Urinary bladder (tissue), 4 donors: ENCODE data around the gene STX1A. TPM values are rescaled to one million over a fixed set of nuclear protein-coding genes. Genes with fewer than 3 reads are reported as not detected.
"Not testable (repeated sequence)": the region's sequence is repeated elsewhere in the genome, so short reads cannot be mapped to it uniquely, and the experiment has no call there.

Experiments used
- DNase-seq: peaks from one replicate; pipeline ENCODE4 v3.0.0-alpha.2; 2015; ENCODE audit errors: extremely low spot score
- H3K27ac ChIP-seq: one replicate; pipeline ENCODE4 v1.5.1; 2013; ENCODE audit warnings: low read depth, mild to moderate bottlenecking, moderate library complexity
- H3K36me3 ChIP-seq: one replicate; pipeline ENCODE4 v1.6.1; 2013; ENCODE audit warnings: mild to moderate bottlenecking, moderate library complexity; ENCODE audit not compliant: insufficient read depth
- H3K4me1 ChIP-seq: one replicate; pipeline ENCODE4 v1.6.1; 2013; ENCODE audit warnings: mild to moderate bottlenecking, moderate library complexity; ENCODE audit not compliant: insufficient read depth
- H3K4me3 ChIP-seq: one replicate; pipeline ENCODE4 v1.5.1; 2013; ENCODE audit warnings: low read depth, low read length
- WGBS: extraction: QIAGEN DNeasy Blood & Tissue Kit; methylation state at CpG from one replicate; pipeline ENCODE4 v1.1.7; 2013; 5-methylcytosine and 5-hydroxymethylcytosine counted together
- polyA plus RNA-seq: library from polyadenylated mRNA; stranded (reverse); fragments of 200-250 nt; gene quantifications from one replicate; pipeline ENCODE4 v1.2.3, GENCODE V29; 2013
- total RNA-seq: library from RNA; depleted of rRNA; stranded (reverse); fragments of >200 nt; gene quantifications from one replicate; pipeline ENCODE4 v1.2.3, GENCODE V29; 2014
- donor health status: healthy with polysubstance abuse.
- donor health status: healthy.

STX1A gene
- total and polyA plus RNA-seq, 2 donors: 9.0 to 9.8 TPM

DNA sequence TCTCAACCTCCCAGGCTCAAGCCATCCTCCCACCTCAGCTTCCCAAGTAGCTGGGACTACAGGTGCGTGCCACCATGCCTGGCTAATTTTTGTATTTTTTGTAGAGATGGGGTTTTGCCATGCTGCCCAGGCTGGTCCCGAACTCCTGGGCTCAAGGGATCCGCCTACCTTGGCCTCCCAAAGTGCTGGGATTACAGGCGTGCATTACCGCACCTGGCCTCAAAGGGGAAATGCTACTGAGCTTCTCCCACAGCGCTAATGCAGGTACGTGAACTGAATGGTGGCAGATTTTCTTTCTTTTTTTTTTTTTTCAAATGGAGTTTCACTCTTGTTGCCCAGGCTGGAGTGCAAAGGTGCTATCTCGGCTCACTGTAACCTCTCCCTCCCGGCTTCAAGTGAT is 43.4 kb downstream of the STX1A start:
- H3K4me3 ChIP-seq, H3K36me3 ChIP-seq, H3K27ac ChIP-seq, DNase-seq, H3K4me1 ChIP-seq: not testable (repeated sequence)
- 79% methylated on average over 9 of the region's 9 CpGs for WGBS

DNA sequence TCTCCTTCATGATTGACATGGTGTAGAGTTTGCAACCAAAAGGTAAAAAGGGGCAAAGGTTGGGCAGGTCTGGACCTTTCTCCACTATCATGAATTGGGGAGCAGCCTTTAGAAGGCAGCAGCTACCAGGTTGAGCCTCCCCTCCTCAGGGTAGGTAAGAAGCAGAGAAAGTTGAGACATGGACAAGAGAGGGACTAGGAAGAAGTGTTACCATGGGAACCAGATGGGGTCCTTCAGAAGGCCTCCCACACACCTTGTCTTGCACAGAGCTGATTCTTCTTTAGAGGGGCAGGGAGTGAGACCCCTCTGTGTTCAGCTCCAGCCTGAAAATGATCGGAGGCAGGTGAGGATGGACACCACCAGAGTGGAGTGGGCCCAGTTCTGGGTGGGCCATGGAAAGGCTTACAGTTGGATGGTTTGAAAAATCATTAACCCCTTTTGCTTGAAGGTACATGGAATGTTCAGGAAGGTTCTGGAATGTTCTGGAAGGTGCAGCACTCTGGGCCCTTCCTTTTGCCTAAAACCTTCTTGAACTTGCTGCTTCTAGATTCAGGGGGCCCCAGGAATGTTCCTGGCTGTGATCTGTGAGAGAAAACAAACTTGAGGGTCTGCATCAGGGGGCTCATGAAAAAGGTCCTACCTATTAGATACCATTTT is 44.9 kb downstream of the STX1A start:
- WGBS: 84% methylated on average over 1 of the region's 1 CpG
- H3K4me3 ChIP-seq: no peak overlapping the region
- no peaks in the 10 kb centered on the region for H3K4me1 ChIP-seq
- DNase-seq: no peak
- no peak overlapping the region for H3K27ac ChIP-seq
- H3K36me3 ChIP-seq: no peaks in the 10 kb centered on the region

DNA sequence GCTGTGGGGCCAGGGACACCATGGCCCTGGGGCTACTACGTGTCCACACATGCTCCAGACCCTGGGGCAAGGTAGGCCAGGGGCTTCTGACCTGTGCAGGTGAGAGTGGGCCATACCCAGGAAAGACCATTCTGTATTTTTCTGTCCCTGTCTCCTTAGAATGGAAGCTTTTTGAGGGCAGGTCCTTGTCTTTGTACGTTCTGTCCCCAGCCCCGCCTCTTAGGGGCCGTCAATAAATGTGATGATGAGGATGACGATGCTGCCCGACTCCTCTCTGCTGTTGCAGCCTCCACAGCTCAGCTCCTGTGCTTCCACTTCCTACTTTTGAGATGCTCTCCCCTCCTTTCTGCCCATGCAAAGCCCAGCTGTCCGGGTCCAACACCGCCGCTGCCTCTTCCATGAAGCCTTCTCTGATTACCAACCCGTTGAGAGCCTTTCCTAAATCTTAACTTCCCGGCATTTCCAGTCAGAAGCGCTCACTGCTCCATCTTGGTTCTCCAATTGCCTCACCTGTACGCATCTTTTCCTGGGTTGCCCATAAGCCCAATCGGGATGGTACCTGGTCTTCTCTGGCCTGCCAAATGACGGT is 47.5 kb downstream of the STX1A start:
- DNase-seq: no peak
- H3K4me3 ChIP-seq: no peak overlapping the region
- no peaks in the 10 kb centered on the region for H3K36me3 ChIP-seq
- no peaks in the 10 kb centered on the region for H3K4me1 ChIP-seq
- WGBS: 93% methylated on average over 15 of the region's 15 CpGs
- H3K27ac ChIP-seq: no peak overlapping the region

DNA sequence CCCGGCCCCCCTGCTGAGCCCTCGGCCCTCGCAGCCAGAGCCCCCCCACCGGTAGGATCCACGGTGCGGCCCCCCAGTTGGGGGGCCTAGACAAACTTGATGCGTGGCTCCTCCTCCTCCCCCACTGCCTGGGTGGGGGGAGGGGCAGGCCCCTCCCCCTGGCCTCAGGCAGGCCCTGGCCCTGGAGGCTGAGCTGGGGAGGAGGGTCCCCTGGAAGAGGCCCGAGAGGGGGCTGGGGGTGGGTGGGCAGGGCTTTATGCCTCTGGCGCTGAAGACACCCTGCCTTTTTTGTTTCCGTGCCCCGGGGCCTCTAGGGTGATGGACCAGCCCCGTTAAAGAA is 48.2 kb downstream of the STX1A start:
- no peak for DNase-seq
- H3K27ac ChIP-seq: no peak overlapping the region
- H3K4me3 ChIP-seq: no peak overlapping the region
- H3K36me3 ChIP-seq: no peaks in the 10 kb centered on the region
- H3K4me1 ChIP-seq: no peaks in the 10 kb centered on the region
- WGBS: 38% methylated on average over 12 of the region's 12 CpGs

DNA sequence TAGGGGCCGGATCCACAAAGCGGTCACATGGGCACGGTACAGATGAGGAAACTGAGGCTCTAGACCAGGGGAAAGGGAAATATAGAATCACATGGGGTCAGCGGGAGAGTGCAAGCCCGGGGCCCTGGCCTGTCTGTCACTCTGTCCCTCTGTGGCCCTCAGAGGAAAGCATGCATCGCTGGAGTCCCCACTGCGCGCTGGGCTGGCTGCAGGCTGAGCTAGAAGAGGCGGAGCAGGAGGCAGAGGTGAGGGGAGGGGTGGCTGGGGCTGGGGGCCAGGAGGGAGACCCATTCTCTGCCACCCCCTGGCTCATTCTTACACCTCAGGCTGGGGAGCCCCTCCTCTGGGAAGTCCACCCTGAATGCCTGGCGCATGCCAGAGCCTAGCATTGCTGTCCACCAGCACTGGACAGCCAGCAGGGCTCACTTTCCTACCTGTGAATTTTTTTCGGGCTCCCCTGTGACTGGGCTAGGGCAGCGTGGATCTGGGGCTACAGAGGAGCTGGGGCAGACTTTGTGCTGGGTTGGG is 49.5 kb downstream of the STX1A start:
- H3K36me3 ChIP-seq: no peaks in the 10 kb centered on the region
- no peak overlapping the region for H3K4me3 ChIP-seq
- WGBS: 87% methylated on average over 12 of the region's 12 CpGs
- H3K27ac ChIP-seq: no peak overlapping the region
- DNase-seq: no peak
- H3K4me1 ChIP-seq: no peaks in the 10 kb centered on the region

DNA sequence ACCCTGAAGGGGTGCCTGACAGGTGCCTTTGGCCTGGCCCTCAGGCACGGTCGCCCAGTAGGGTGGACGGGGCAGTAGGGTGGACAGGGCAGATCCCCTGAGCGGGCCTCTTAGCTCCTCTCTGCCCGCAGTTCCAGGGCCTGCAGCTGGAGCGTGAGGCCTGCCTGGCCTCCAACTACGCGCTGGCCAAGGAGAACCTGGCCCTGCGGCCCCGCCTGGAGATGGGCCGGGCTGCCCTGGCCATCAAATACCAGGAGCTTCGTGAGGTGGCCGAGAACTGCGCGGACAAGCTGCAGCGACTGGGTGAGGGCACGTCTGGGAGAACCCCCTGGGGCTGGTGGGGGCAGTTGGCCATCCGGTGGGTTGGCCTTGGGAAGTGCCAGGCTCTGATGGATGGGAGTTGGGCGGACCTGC is 50.2 kb downstream of the STX1A start:
- H3K4me1 ChIP-seq: no peaks in the 10 kb centered on the region
- no peak overlapping the region for H3K27ac ChIP-seq
- no peak for DNase-seq
- 73% methylated on average over 19 of the region's 19 CpGs for WGBS
- no peak overlapping the region for H3K4me3 ChIP-seq
- no peaks in the 10 kb centered on the region for H3K36me3 ChIP-seq

DNA sequence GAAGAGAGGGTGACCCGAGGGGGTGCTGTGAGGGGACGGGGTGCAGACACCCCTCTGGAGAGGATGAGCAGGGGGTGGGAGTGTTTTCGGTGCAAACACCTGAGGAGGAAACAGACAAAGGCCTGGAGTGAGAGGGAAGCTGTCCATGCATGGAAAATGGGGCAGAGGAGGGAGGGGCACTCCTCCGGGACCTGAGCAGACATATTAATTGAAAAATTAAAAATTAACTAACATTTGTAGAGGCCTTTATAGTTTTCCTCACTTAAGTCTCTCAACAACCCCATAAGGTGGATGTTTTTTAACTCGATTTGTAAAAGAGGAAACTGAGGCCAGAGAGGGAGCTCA is 50.6 kb downstream of the STX1A start:
- no peak overlapping the region for H3K27ac ChIP-seq
- H3K4me1 ChIP-seq: no peaks in the 10 kb centered on the region
- no peak for DNase-seq
- no peak overlapping the region for H3K4me3 ChIP-seq
- H3K36me3 ChIP-seq: no peaks in the 10 kb centered on the region
- WGBS: 24% methylated on average over 5 of the region's 5 CpGs

DNA sequence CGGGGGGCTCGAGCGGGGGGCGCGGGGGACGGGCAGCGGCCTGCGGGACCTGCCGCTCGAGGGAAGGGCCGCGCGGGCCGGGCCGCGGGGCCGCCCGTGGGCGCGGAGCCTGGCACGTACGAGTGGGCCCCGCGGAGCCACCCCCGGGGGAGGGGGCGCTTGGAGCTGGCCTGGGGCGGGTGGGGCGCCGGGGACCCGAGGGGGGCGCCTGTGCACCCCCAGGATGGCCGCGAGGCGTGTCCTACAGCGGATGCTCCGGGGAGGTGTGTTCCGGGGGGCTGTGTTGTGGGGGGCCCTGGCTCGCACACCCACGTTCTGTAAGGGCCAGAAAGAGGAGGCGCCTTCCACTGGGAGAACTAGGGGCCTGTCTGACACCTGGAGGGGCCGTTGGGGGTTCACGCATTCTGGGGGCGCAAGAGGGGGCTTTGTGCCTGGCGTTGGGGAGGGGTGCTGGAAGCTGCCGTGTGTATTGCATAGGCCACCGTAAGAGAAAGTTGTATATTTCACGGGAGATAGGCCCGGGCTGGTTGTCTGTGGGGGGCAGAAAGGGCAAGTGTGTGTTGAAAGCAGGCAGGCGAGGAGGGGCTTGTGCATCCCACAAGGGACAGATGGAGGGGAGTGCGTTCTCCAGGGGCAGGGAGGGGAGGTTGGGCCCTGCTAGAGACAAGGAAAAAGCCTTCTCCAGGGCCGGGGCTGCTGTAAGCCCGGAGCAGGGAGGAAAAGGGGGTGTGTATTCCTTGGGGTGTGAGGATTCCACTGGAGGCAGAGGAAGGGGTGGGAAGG is 51.2 kb downstream of the STX1A start:
- no peaks in the 10 kb centered on the region for H3K4me1 ChIP-seq
- 2% methylated on average over 52 of the region's 52 CpGs for WGBS
- H3K36me3 ChIP-seq: no peaks in the 10 kb centered on the region
- peak overlapping the region; percentile 88 for H3K4me3 ChIP-seq
- no peak for DNase-seq
- no peak overlapping the region for H3K27ac ChIP-seq

DNA sequence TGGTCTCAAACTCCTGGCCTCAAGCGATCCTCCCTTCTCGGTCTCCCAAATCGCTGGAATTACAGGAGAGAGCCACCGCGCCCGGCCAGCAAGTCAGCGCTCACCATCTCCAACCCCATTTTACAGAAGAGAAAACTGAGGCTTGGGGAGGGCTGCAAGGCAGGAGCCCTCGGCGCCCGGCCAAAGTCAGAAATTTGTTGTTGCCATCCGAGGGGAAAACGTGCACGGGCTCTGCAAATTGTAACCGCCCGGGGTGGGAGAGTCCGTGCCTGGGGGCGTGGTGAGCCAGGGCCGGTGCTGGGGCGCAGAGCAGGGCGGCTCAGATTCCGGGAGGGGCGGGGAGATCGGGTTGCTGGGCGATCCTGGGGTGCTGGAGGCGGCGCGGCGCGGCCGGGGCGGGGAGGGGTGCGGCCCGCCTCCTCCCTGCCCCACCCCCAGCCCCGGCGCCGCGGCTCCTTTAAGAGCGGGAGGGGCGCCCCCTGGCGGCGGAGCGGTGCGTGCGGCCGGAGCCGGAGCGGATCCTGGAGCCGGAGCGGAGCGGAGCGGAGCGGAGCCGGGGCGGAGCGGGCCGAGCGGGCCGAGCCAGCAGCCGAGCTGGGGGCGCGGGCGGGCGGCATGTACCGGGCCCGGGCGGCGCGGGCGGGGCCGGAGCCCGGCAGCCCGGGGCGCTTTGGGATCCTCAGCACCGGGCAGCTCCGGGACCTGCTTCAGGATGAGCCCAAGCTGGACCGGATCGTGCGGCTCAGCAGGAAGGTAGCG is 51.9 kb downstream of the STX1A start, which contains the start of gene VPS37D:
Gene VPS37D (plus strand): TSS at position 488 of the 759 bp plus-strand sequence. CDS start 128 bp downstream, at position 616.
- 2% methylated on average over 79 of the region's 79 CpGs for WGBS
- peak; percentile 69 for DNase-seq
- no peaks in the 10 kb centered on the region for H3K36me3 ChIP-seq
- no peak within 1 kb of the TSS for H3K27ac ChIP-seq
- H3K4me1 ChIP-seq: no peaks in the 10 kb centered on the region
- H3K4me3 ChIP-seq: peak within 1 kb of the TSS; percentile 88

DNA sequence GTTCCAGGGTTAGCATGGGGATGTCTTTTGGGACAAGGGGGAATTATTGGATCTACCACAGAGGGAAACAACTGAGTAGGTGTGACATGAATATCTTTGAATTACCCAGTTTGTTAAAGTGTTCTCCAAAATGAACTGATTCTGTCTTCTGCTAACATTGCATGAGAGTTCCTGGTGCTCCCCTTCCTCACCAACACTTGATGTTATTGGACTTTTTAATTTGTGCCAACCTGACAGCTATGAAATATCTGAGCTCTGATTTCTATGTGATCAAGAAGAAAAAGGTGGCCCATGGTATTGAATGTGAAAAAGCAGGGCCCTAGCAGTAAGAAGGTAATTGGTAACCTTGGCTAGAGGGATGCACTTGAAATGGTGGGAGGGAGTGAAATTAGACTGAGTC is 56.4 kb downstream of the STX1A start:
- Histone ChIP-seq H3K4me3 (no peak overlapping the region), H3K36me3 (no peaks in the 10 kb centered on the region), H3K4me1 (no peaks in the 10 kb centered on the region), H3K27ac (no peak overlapping the region)
- no peak for DNase-seq

DNA sequence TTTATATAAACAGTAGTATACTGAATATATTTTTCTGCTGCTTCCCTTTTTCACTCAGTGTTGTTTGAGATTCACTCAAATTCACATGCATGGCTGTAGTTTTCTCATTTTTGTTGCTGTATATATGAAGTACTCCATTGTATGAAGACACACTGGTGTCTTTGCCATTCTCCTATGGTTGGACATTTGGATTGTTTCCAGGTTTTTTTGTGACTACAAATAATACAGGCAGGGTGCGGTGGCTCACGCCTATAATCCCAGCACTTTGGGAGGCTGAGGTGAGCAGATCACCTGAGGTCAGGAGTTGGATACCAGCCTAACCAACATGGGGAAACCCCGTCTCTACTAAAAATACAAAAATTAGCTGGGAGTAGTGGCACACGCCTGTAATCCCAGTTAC is 58.9 kb downstream of the STX1A start:
- H3K4me1 ChIP-seq, H3K36me3 ChIP-seq, DNase-seq, H3K4me3 ChIP-seq, H3K27ac ChIP-seq: not testable (repeated sequence)
- 65% methylated on average over 4 of the region's 4 CpGs for WGBS

DNA sequence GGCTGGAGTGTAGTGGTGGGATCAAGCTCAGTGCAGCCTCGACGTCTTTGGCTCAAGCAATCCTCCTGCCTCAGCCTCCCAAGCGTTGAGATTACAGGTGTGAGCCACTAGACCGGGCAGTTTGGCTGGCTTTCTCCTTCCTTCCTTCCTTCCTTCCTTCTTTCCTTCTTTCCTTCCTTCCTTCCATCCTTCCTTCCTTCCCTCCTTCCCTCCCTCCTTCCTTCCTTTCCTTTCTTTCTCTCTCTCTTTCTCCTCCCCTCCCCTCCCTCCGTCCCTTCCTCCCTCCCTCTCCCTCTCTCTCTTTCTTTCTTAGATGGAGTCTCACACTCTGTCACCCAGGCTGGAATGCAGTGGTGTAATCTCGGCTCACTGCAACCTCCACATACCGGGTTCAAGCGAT is 59.5 kb downstream of the STX1A start:
- no peak for DNase-seq
- Histone ChIP-seq H3K36me3 (no peaks in the 10 kb centered on the region), H3K27ac (no peak overlapping the region), H3K4me3 (no peak overlapping the region), H3K4me1 (no peaks in the 10 kb centered on the region)
- WGBS: 63% methylated on average over 8 of the region's 8 CpGs

DNA sequence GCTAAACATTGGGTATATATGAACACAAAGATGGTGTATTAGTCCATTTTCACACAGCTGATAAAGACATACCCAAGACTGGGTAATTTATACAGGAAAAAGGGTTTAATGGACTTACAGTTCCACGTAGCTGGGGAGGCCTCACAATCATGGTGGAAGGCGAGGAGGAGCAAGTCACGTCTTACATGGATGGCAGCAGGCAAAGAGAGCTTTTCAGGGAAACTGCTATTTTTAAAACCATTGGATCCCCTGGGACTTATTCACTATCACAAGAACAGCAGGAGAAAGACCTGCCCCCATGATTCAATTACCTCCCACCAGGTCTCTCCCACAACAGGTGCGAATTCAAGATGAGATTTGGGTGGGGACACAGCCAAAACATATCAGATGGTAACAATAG is 64.2 kb downstream of the STX1A start:
- H3K4me3 ChIP-seq, DNase-seq, H3K36me3 ChIP-seq, H3K4me1 ChIP-seq, H3K27ac ChIP-seq: not testable (repeated sequence)
- 78% methylated on average over 4 of the region's 4 CpGs for WGBS
